H1 (cell line): Measurements from ENCODE around the gene FBXO28. TPM values are rescaled to one million over a fixed set of nuclear protein-coding genes. Genes with fewer than 3 reads are reported as not detected.

Source experiments
- CTCF ChIA-PET: fragments of 300-600 bp; sonication (Branson Sonifier 250); formaldehyde crosslinking; loops from one replicate; lab custom pipeline; 2021; ENCODE audit not compliant: partially characterized antibody; lab: Charles Lee
- POLR2A ChIA-PET: fragments of 300-600 bp; sonication (Branson Sonifier 250); formaldehyde crosslinking; loops from one replicate; lab custom pipeline; 2021; ENCODE audit warnings: inconsistent platforms; ENCODE audit not compliant: partially characterized antibody; lab: Charles Lee
- DNase-seq, 2 experiments: peaks; one replicate each; pipeline versions ENCODE4 v3.0.0 to v3.0.0-alpha.2; 2010 to 2022; ENCODE audit warnings: low spot score in 2 of 2, low read depth in 1 of 2, mixed read lengths in 1 of 2
- FAIRE-seq: peaks from 2 replicates; lab custom pipeline; 2011; peaks lifted over from hg19 to GRCh38; lab: Jason Lieb, UNC
- H2AFZ ChIP-seq: 2 replicates; pipeline ENCODE4 v1.8.1; 2012; ENCODE audit warnings: low read length, inconsistent platforms
- H2AK5ac ChIP-seq: 2 replicates; pipeline ENCODE4 v1.6.1; 2013; ENCODE audit warnings: low read depth, low read length
- H2BK120ac ChIP-seq: replicated peaks from 2 replicates; pipeline ENCODE3; 2013; ENCODE audit warnings: low read depth, low read length, inconsistent platforms
- H2BK12ac ChIP-seq: 2 replicates; pipeline ENCODE4 v1.6.1; 2013; ENCODE audit warnings: low read depth, low read length
- H2BK15ac ChIP-seq: 2 replicates; pipeline ENCODE4 v1.6.1; 2013; ENCODE audit warnings: low read length
- H2BK20ac ChIP-seq: 2 replicates; pipeline ENCODE4 v1.6.1; 2013; ENCODE audit warnings: low read length
- H2BK5ac ChIP-seq: 2 replicates; pipeline ENCODE4 v1.6.1; 2013; ENCODE audit warnings: low read depth, low read length
- H3K14ac ChIP-seq: 2 replicates; pipeline ENCODE4 v1.6.1; 2013; ENCODE audit warnings: inconsistent platforms; ENCODE audit not compliant: insufficient read length
- H3K18ac ChIP-seq: 2 replicates; pipeline ENCODE4 v1.6.1; 2013; ENCODE audit warnings: low read length; ENCODE audit errors: extremely low read depth
- H3K23ac ChIP-seq: 2 replicates; pipeline ENCODE4 v1.6.1; 2013; ENCODE audit warnings: inconsistent platforms; ENCODE audit not compliant: insufficient read length
- H3K23me2 ChIP-seq: 2 replicates; pipeline ENCODE4 v1.6.1; 2013; ENCODE audit warnings: low read depth, low read length
- H3K27ac ChIP-seq: 2 replicates; pipeline ENCODE4 v1.6.1; 2011; ENCODE audit warnings: low read depth, low read length, inconsistent platforms
- H3K27me3 ChIP-seq, 4 experiments: replicated peaks in 1 of 4; 1 replicate in 1 of 4; 2 replicates in 3 of 4; pipeline versions ENCODE4 v1.6.1 to v1.8.1; 2011 to 2013; ENCODE audit warnings: low read length in 3 of 4, mild to moderate bottlenecking in 3 of 4, inconsistent platforms in 2 of 4, mixed read lengths in 2 of 4, moderate library complexity in 1 of 4; ENCODE audit not compliant: control insufficient read depth in 3 of 4, insufficient read depth in 3 of 4; ENCODE audit errors: extremely low read depth in 1 of 4
- H3K36me3 ChIP-seq, 4 experiments: 2 replicates each; pipeline versions ENCODE4 v1.6.1 to v1.8.1; 2011 to 2013; ENCODE audit warnings: mild to moderate bottlenecking in 4 of 4, low read length in 3 of 4, moderate library complexity in 2 of 4, control low read depth in 1 of 4, inconsistent platforms in 1 of 4; ENCODE audit not compliant: insufficient read depth in 4 of 4, control insufficient read depth in 2 of 4
- H3K4ac ChIP-seq: replicated peaks from 2 replicates; pipeline ENCODE3; 2013; ENCODE audit warnings: low read length, low read depth, mixed read lengths, inconsistent platforms; ENCODE audit not compliant: insufficient read length
- H3K4me1 ChIP-seq, 4 experiments: replicated peaks in 1 of 4; 1 replicate in 1 of 4; 2 replicates in 3 of 4; pipeline versions ENCODE4 v1.6.1 to v1.8.1; 2011 to 2013; ENCODE audit warnings: low read length in 3 of 4, inconsistent platforms in 2 of 4, mixed read lengths in 1 of 4; ENCODE audit not compliant: insufficient read depth in 4 of 4, control insufficient read depth in 3 of 4
- H3K4me2 ChIP-seq, 2 experiments: 2 replicates each; pipeline versions ENCODE4 v1.6.1 to v1.8.1; 2011 to 2013; ENCODE audit warnings: low read depth in 2 of 2, low read length in 2 of 2, control low read depth in 1 of 2, inconsistent platforms in 1 of 2, mild to moderate bottlenecking in 1 of 2; ENCODE audit not compliant: insufficient read depth in 1 of 2
- H3K4me3 ChIP-seq, 4 experiments: fragments of 200-600, 300-600 bp in 1 of 4; sonication (generic), shearing (Covaris generic), sonication (Bioruptor Twin) in 1 of 4; 2 replicates each; pipeline versions ENCODE4 v1.5.1 to v1.8.1; 2011 to 2016; ENCODE audit warnings: low read length in 4 of 4, low read depth in 3 of 4, control low read depth in 2 of 4, inconsistent platforms in 2 of 4, mild to moderate bottlenecking in 2 of 4, mixed read lengths in 1 of 4, moderate library complexity in 1 of 4; ENCODE audit not compliant: insufficient read depth in 2 of 4; ENCODE audit errors: extremely low read depth in 1 of 4
- H3K56ac ChIP-seq: replicated peaks from 2 replicates; pipeline ENCODE3; 2013; ENCODE audit warnings: low read depth, mild to moderate bottlenecking, mixed read lengths, low read length, inconsistent platforms; ENCODE audit not compliant: insufficient read length
- H3K79me1 ChIP-seq: 2 replicates; pipeline ENCODE4 v1.6.1; 2013; ENCODE audit warnings: low read depth, low read length, control low read depth
- H3K79me2 ChIP-seq, 2 experiments: 2 replicates each; pipeline versions ENCODE4 v1.6.1 to v1.8.1; 2012 to 2013; ENCODE audit warnings: low read length in 2 of 2, mild to moderate bottlenecking in 2 of 2, inconsistent platforms in 1 of 2; ENCODE audit not compliant: insufficient read depth in 2 of 2, control insufficient read depth in 1 of 2
- H3K9ac ChIP-seq, 4 experiments: replicated peaks in 1 of 4; 1 replicate in 1 of 4; 2 replicates in 3 of 4; pipeline versions ENCODE4 v1.6.1 to v1.8.1; 2011 to 2013; ENCODE audit warnings: low read depth in 3 of 4, low read length in 3 of 4, control low read depth in 2 of 4, mild to moderate bottlenecking in 2 of 4, moderate library complexity in 2 of 4, inconsistent platforms in 1 of 4; ENCODE audit errors: extremely low read depth in 1 of 4
- H3K9me3 ChIP-seq, 2 experiments: 2 replicates each; pipeline versions ENCODE4 v1.6.1 to v1.8.1; 2012 to 2013; ENCODE audit warnings: mild to moderate bottlenecking in 2 of 2, moderate library complexity in 2 of 2, control low read depth in 1 of 2, inconsistent platforms in 1 of 2, low read depth in 1 of 2, low read length in 1 of 2, mixed read lengths in 1 of 2; ENCODE audit not compliant: insufficient read depth in 2 of 2
- H4K20me1 ChIP-seq, 2 experiments: replicated peaks in 1 of 2; 2 replicates each; pipeline versions ENCODE3 to v1.8.1; 2011 to 2013; ENCODE audit warnings: inconsistent platforms in 2 of 2, low read length in 2 of 2, mild to moderate bottlenecking in 1 of 2; ENCODE audit not compliant: insufficient read depth in 2 of 2, control insufficient read depth in 1 of 2
- H4K5ac ChIP-seq: 2 replicates; pipeline ENCODE4 v1.6.1; 2013; ENCODE audit warnings: low read length, low read depth, mixed read lengths, inconsistent platforms; ENCODE audit not compliant: insufficient read length
- H4K8ac ChIP-seq: 2 replicates; pipeline ENCODE4 v1.8.0; 2013; ENCODE audit warnings: mild to moderate bottlenecking, moderate library complexity, low read length, inconsistent platforms; ENCODE audit not compliant: insufficient read depth; ENCODE audit errors: extremely low read depth
- H4K91ac ChIP-seq: replicated peaks from 2 replicates; pipeline ENCODE3; 2013; ENCODE audit warnings: low read length, mixed read lengths, inconsistent platforms; ENCODE audit not compliant: insufficient read length
- CBX5 ChIP-seq: fragments of 300-800, 300-1000 bp; sonication (generic); IDR thresholded peaks from 2 replicates; pipeline ENCODE4 v1.7.1; 2016; ENCODE audit warnings: antibody characterized with exemption, low read length, low read depth
- CBX8 ChIP-seq: fragments of 300-800, 300-1000 bp; sonication (generic); IDR thresholded peaks from 2 replicates; pipeline ENCODE4 v1.7.1; 2016; ENCODE audit warnings: low read depth, low read length, borderline replicate concordance
- CEBPB ChIP-seq: IDR thresholded peaks from 2 replicates; pipeline ENCODE4 v1.6.1; 2012; ENCODE audit warnings: low read depth, low read length
- CTBP2 ChIP-seq: IDR thresholded peaks from 2 replicates; pipeline ENCODE4 v1.7.0; 2011; ENCODE audit warnings: borderline replicate concordance, mild to moderate bottlenecking, moderate library complexity, mixed read lengths, low read length; ENCODE audit not compliant: insufficient read depth, insufficient read length
- EGR1 ChIP-seq: IDR thresholded peaks from 2 replicates; pipeline ENCODE4 v1.6.1; 2011; ENCODE audit warnings: low read depth, low read length, borderline replicate concordance
- JUN ChIP-seq: IDR thresholded peaks from 2 replicates; pipeline ENCODE4 v1.6.1; 2011; ENCODE audit warnings: low read depth, mild to moderate bottlenecking, improper control_type of control experiment, low read length
- MAFK ChIP-seq: IDR thresholded peaks from 2 replicates; pipeline ENCODE4 v1.6.1; 2012; ENCODE audit warnings: low read depth, mild to moderate bottlenecking, improper control_type of control experiment, low read length
- MAX ChIP-seq: IDR thresholded peaks from 2 replicates; pipeline ENCODE4 v1.6.1; 2012; ENCODE audit warnings: inconsistent platforms
- SRF ChIP-seq: IDR thresholded peaks from 2 replicates; pipeline ENCODE4 v1.6.1; 2011; ENCODE audit warnings: mild to moderate bottlenecking, low read depth, low read length, moderate library complexity
- SUZ12 ChIP-seq: fragments of 200-600 bp; sonication (generic); IDR thresholded peaks from 2 replicates; pipeline ENCODE4 v1.6.1; 2012; ENCODE audit warnings: mild to moderate bottlenecking, inconsistent platforms, low read length, moderate library complexity, mixed read lengths
- TEAD4 ChIP-seq: IDR thresholded peaks from 2 replicates; pipeline ENCODE4 v1.6.1; 2012; ENCODE audit warnings: low read depth, low read length, inconsistent platforms, mixed read lengths
- WGBS, 2 experiments: shearing (Covaris generic) in 1 of 2; methylation state at CpG; one replicate each; pipeline versions ENCODE4 v1.1.6 to v1.1.7; 2013 to 2015; ENCODE audit warnings: low lambda C conversion rate in 2 of 2, mixed read lengths in 2 of 2, inconsistent platforms in 1 of 2, low coverage in 1 of 2, missing lambda C conversion rate in 1 of 2; ENCODE audit not compliant: insufficient replicate concordance in 2 of 2, insufficient coverage in 1 of 2, insufficient read length in 1 of 2; ENCODE audit errors: extremely low coverage in 1 of 2, missing lambda C conversion rate in 1 of 2; 5-methylcytosine and 5-hydroxymethylcytosine counted together
- polyA plus RNA-seq, 7 experiments: library from polyadenylated mRNA; depleted of rRNA in 3 of 7; stranded (reverse) in 5 of 7; unstranded in 2 of 7; fragments of >200 nt in 5 of 7; fragments of 200-250 nt in 2 of 7; gene quantifications; 1 replicate in 5 of 7; 2 replicates in 1 of 7; 4 replicates in 1 of 7; pipeline versions ENCODE4 v1.2.1 to v1.2.3, GENCODE V29; 2011 to 2013; ENCODE audit warnings: missing spikeins in 2 of 7, mixed read lengths in 2 of 7
- total RNA-seq: library from RNA; stranded (reverse); fragmentation: NEBNext Ultra II Directional; extraction: Animal tissue kit (Norgen Biotek cat#: 25700); gene quantifications from 2 replicates; pipeline ENCODE4 v1.2.1, GENCODE V29; 2021

FBXO28 gene
- total and polyA plus RNA-seq, 2 of the 8 experiments (the other 6 are each of a cell fraction or from before 2014, with no cell fraction given): 10.3 to 42.5 TPM

GRCh38 chr1:224096773-224097172 is 17.1 kb upstream of the FBXO28 start:
- Histone ChIP-seq H3K9ac (peak overlapping the region in 1 of 4 experiments; percentile 8; a peak in 1 of 7 replicates), H4K91ac (no peak overlapping the region), H4K20me1 (no peaks in the 10 kb centered on the region), H3K9me3 (no peaks in the 10 kb centered on the region; a peak in 1 of 4 replicates), H2BK5ac (no peak overlapping the region), H2AFZ (no peak overlapping the region), H4K5ac (no peak overlapping the region), H3K27me3 (no peaks in the 10 kb centered on the region), H3K18ac (no peak overlapping the region), H3K23me2 (0 out of 2 replicates have a peak, but pooled peaks cover 1% of the 10 kb centered on the region), H2BK20ac (no peak overlapping the region), H3K4ac (no peak overlapping the region), H3K4me3 (no peak overlapping the region), H3K79me1 (no peaks in the 10 kb centered on the region), H3K36me3 (no peaks in the 10 kb centered on the region), H2BK120ac (no peak overlapping the region), H3K4me1 (no peaks in the 10 kb centered on the region), H3K56ac (no peak overlapping the region), H3K14ac (no peak overlapping the region), H2BK15ac (no peak overlapping the region), H3K79me2 (no peaks in the 10 kb centered on the region), H4K8ac (no peak overlapping the region), H3K4me2 (no peak overlapping the region), H3K27ac (no peak overlapping the region), H2AK5ac (no peak overlapping the region), H3K23ac (no peak overlapping the region), H2BK12ac (no peak overlapping the region)
- DNase-seq (no peak), FAIRE-seq (no peak)
- ChIA-PET CTCF (interaction anchor here (0.7 to 3.0 kb wide), 4 partner anchors 10 to 45 kb away, joined by 3 to 10 read pairs (median 4); no protein-coding TSS in a partner anchor), POLR2A (no interaction called here)
- 96% methylated on average over 1 of the region's 1 CpG; no CpG with 5 or more reads in 1 of the 2 experiments for WGBS, 2 experiments
- TF ChIP-seq EGR1: no peak
- TF ChIP-seq MAFK: no peak
- TF ChIP-seq CTBP2: no peak
- no peak for TF ChIP-seq TEAD4
- no peak for TF ChIP-seq MAX
- no peak for TF ChIP-seq JUN
- no peak for TF ChIP-seq SUZ12
- TF ChIP-seq CBX5: no peak
- TF ChIP-seq CEBPB: no peak
- no peak for TF ChIP-seq SRF
- TF ChIP-seq CBX8: no peak
